Measurements from ENCODE around the gene IGSF9B. TPM values are rescaled to one million over a fixed set of nuclear protein-coding genes. Genes with fewer than 3 reads are reported as not detected.

IGSF9B gene
- total and polyA plus RNA-seq, 10 of the 15 experiments (the other 5 are each of a cell fraction or from before 2014, with no cell fraction given): 0.03 to 3.7 (median 0.20) TPM; not detected in 2

- SMC1A ChIA-PET (ENCODE audit: uncharacterized antibody, unreplicated experiment): no interaction called here
- RAD21 ChIA-PET (ENCODE audit: unreplicated experiment): no interaction called here
These were observed 53.7 kb downstream of the IGSF9B start for GRCh38 chr11:133903056-133903455.

More at GRCh38 chr11:133903056-133903455, 53.7 kb downstream of the IGSF9B start:
- ATAC-seq (no peak), DNase-seq (ENCODE audit: low read depth, low spot score) (no peak), FAIRE-seq (no peak)
- TF ChIP-seq PKNOX1 (IDR thresholded peaks at IDR 0.05): no peak
- TF ChIP-seq RUNX3 (IDR thresholded peaks at IDR 0.05; ENCODE audit: low read length): no peak
- TF ChIP-seq DPF2 (IDR thresholded peaks at IDR 0.05): no peak
- no peak for TF ChIP-seq SRF (IDR thresholded peaks at IDR 0.05; ENCODE audit: low read depth in 2 of 2, low read length in 2 of 2)
- no peak for TF ChIP-seq NKRF (conservative IDR thresholded peaks at IDR 0.05)
- TF ChIP-seq NFYB (IDR thresholded peaks at IDR 0.05; ENCODE audit: insufficient read depth, low read depth, low read length): no peak
- TF ChIP-seq, protein P1, sequence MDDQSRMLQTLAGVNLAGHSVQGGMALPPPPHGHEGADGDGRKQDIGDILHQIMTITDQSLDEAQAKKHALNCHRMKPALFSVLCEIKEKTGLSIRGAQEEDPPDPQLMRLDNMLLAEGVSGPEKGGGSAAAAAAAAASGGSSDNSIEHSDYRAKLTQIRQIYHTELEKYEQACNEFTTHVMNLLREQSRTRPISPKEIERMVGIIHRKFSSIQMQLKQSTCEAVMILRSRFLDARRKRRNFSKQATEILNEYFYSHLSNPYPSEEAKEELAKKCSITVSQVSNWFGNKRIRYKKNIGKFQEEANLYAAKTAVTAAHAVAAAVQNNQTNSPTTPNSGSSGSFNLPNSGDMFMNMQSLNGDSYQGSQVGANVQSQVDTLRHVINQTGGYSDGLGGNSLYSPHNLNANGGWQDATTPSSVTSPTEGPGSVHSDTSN (IDR thresholded peaks at IDR 0.05; ENCODE audit: insufficient replicate concordance, low read depth, low read length): no peak
- TF ChIP-seq FOXM1 (IDR thresholded peaks at IDR 0.05; ENCODE audit: low read depth, low read length): no peak
- TF ChIP-seq RAD51 (IDR thresholded peaks at IDR 0.05): no peak
- no peak for TF ChIP-seq SUPT20H (IDR thresholded peaks at IDR 0.05; ENCODE audit: borderline replicate concordance, control insufficient read depth, low read depth, low read length)
- TF ChIP-seq GATAD2B (conservative IDR thresholded peaks at IDR 0.05; ENCODE audit: low read depth): no peak
- TF ChIP-seq GABPA (IDR thresholded peaks at IDR 0.05; ENCODE audit: low read depth): no peak
- no peak for TF ChIP-seq CTCF (IDR thresholded peaks at IDR 0.05 in 2 of 3, conservative IDR thresholded peaks at IDR 0.05 in 1 of 3; ENCODE audit: control insufficient read depth in 2 of 3, extremely low read depth in 1 of 3, insufficient read depth in 1 of 3, low read depth in 3 of 3, low read length in 3 of 3)
- no peak for TF ChIP-seq NFXL1 (IDR thresholded peaks at IDR 0.05; ENCODE audit: borderline replicate concordance)
- no peak for TF ChIP-seq MAX (IDR thresholded peaks at IDR 0.05; ENCODE audit: low read depth, low read length)
- TF ChIP-seq SMAD5 (IDR thresholded peaks at IDR 0.05; ENCODE audit: low read depth): no peak
- no peak for TF ChIP-seq FOXK2 (IDR thresholded peaks at IDR 0.05)
- TF ChIP-seq FOS (IDR thresholded peaks at IDR 0.05; ENCODE audit: borderline replicate concordance, extremely low read depth, insufficient read length): no peak
- no peak for TF ChIP-seq SUZ12 (IDR thresholded peaks at IDR 0.05; ENCODE audit: unreplicated experiment)
- TF ChIP-seq TCF7 (IDR thresholded peaks at IDR 0.05; ENCODE audit: borderline replicate concordance): no peak
- H3K4me2 ChIP-seq (ENCODE audit: control insufficient read depth, insufficient read depth): no peak overlapping the region
- H3K9ac ChIP-seq (ENCODE audit: control insufficient read depth, insufficient read depth, low read length): no peak overlapping the region
- H3K36me3 ChIP-seq (ENCODE audit: control insufficient read depth in 2 of 2, insufficient read depth in 2 of 2, low read length in 1 of 2): no peaks in the 10 kb centered on the region
- H3K27me3 ChIP-seq (replicated peaks in 1 of 2; ENCODE audit: control insufficient read depth in 2 of 2, insufficient read depth in 2 of 2, low read length in 1 of 2): no peaks in the 10 kb centered on the region
- H3K4me3 ChIP-seq: no peak overlapping the region
- H2AFZ ChIP-seq (ENCODE audit: control insufficient read depth, low read depth, low read length): no peak overlapping the region
- BruUV-seq (replicated peaks): no TSS peak
- in situ Hi-C loops (cut with MboI) (no loop called here), intact Hi-C loops (cut with micrococcal nuclease; ENCODE audit: unreplicated experiment) (no loop called here)
- no peaks in the 10 kb centered on the region for H3K9me3 ChIP-seq (replicated peaks; ENCODE audit: control insufficient read depth, insufficient read depth, low read length)
- WGBS (ENCODE audit: insufficient coverage, insufficient replicate concordance, low lambda C conversion rate, missing lambda C conversion rate): 77% methylated on average over 13 of the region's 13 CpGs
- H3K4me1 ChIP-seq (ENCODE audit: control insufficient read depth, insufficient read depth, low read length): peaks cover 13% of the 10 kb centered on the region
- POLR2A ChIA-PET: no interaction called here
- no peaks in the 10 kb centered on the region for H4K20me1 ChIP-seq (ENCODE audit: control insufficient read depth, insufficient read depth)
- CTCF ChIA-PET: no interaction called here
- H3K27ac ChIP-seq (ENCODE audit: control insufficient read depth, insufficient read depth): no peak overlapping the region
- H3K79me2 ChIP-seq (ENCODE audit: control insufficient read depth, insufficient read depth, low read length): no peaks in the 10 kb centered on the region
